HK-2 (cell line): Measurements from ENCODE around the gene ZNF423.

ENCODE experiments used
- DNase-seq: peaks from one replicate; pipeline ENCODE4 v3.0.0-alpha.2; 2018; ENCODE audit not compliant: unreplicated experiment

The ZNF423 gene

DNA sequence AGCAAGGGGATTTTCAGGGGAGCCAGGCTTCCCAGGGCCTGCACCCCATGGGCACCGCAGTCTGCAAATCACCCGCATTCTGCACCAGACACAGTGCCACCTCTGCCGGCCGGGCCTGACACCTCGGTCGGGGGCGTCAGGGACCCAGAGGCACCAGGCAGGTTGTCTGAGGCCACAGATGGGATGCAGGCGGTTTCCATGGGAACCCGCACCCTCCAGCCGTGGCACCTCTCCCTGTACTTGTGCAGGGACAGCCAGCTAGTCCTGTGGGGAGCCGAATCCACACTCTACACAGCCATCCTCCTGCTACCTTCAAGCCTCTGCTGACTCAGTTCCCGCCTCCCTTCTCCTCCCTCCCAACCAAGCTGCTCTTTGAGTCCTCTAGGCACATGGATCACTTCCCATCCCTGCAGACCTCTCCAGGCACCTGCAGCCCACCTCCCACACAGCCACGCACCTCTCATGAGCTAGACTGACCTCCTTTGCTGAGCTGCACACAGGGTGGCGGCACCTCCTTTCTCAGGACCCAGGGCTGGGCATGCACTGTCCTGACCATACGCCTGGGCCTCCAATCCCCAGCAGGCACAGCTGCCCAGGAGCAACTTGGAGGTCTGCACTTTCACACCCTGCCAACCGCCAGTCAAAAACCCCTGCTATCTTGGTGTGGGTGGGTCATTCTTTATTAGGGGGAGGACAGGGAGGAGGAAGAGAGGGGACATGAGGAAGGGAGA, 362.9 kb downstream of the ZNF423 start:
- no peak for DNase-seq

DNA sequence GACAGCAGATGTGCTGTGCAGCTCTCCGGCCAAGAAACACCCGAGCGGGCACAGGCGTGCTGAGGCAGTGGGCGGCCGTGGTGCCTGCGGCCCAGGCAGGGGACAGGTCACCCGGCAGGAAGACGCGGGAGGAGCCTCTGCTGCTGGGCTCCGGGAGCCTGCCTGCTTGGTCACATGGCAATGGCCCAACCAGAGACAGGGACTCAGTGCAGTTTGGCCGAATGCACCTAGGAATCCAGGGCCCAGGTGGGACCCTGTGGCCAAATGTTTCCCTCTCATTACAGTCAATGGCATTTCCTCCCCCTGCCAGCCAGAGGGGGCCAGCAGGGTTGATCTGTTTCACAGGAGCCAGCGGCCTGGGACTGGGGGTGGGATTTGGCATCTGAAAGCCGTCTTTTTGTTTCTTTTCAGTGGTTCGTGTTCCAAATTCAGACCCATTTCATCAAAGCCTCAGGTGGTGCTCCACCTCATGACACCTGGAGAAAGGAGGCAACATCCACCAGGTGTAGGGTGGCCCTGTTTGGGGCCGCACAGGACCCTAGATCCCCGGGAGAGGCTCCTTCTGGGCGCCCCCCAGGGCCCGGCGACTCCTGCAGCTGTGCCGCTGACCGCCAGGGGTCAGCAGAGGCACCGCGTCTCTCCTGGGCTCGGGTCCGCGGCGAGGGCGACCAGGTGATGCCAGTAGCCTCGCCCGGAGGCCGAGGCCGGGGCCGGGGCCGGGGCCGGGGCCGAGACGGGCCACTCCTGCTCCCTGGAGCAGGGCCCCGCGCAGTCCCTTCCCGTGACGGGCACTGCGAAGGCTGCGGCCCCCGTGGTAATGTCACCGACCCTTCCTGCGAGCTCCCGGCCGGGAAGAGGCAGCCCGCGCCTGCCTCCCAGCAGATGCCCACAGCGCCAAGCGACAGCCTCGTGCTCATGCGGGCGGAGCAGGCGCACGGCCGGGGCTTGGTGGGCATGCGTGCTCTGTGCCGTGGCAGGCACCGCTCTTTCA, 363.8 kb downstream of the ZNF423 start:
- peak; percentile 23 for DNase-seq

DNA sequence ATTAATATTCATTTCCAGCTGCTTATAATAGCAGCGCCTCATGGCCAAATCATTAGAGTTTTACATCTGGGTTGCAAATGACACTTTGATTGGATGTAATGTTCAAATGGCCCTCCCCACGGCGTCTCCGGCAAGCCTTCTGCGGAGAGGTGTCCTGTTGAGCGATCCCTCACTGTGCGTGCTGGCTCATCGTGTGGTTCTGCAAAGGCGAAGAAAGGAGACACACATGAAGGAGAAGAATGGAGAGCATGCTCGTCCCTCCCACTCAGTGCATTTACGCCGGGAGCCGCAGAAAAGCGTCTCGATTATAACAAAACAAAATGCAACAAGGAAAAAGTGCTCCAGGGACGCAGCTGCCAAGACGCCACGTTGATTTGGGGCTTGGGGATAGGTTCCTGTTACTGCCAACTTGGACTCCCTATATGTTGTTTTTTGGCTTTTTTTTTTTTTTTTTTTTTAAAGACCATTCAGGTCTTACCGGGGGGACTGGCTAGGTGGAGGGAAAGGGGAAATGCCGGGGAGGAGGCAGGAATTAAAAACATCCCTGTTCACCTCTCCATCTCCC, 364.7 kb downstream of the ZNF423 start:
- no peak for DNase-seq

DNA sequence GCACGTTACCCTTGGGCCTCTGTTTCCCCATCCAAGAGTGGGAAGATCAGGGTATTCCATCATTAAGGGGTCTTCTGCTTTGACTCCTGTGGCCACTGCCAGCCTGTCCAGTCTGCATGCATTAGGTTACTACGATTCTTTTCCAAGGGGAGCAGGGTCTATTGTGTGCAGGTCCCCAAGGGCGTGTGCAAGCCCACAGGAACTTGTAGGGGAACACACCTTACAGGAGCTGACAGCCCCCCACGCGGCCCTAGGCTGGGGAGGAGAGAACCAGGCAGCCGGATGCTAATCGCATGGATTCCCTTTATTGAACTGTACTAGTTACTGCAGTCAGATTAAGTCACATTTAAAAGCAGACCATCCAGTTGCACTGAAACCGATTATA, 365.6 kb downstream of the ZNF423 start:
- no peak for DNase-seq

DNA sequence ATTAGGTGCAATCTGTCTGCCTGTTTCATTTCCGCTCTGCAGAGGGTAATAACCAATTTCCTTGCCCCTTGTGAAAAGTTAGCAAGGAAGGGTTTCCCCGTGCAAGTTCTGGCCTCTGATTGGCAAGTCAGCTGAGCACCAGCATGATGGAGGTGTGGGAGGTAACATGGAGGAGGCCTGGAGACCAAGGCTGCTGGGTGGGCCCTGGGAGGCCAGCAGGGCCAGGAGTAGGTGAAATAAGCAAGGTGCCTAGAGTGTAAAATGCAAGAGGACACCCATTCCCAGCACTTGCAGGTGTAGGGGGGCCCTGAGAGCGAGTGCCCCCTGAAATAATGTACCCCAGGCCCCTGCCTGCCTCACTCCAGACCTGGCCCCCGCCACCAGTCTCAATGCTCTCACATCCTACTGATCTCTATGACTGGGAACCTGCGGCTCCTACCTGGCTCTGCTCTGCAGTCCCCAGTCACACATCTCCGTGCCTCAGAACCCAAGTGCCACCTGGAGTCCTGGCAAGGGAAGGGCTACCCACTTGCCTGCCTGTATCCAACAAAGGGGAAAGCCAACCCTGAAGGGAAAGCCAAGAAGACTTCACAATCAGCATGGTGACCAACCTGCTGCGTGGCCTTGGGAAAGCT, 366.1 kb downstream of the ZNF423 start:
- no peak for DNase-seq

DNA sequence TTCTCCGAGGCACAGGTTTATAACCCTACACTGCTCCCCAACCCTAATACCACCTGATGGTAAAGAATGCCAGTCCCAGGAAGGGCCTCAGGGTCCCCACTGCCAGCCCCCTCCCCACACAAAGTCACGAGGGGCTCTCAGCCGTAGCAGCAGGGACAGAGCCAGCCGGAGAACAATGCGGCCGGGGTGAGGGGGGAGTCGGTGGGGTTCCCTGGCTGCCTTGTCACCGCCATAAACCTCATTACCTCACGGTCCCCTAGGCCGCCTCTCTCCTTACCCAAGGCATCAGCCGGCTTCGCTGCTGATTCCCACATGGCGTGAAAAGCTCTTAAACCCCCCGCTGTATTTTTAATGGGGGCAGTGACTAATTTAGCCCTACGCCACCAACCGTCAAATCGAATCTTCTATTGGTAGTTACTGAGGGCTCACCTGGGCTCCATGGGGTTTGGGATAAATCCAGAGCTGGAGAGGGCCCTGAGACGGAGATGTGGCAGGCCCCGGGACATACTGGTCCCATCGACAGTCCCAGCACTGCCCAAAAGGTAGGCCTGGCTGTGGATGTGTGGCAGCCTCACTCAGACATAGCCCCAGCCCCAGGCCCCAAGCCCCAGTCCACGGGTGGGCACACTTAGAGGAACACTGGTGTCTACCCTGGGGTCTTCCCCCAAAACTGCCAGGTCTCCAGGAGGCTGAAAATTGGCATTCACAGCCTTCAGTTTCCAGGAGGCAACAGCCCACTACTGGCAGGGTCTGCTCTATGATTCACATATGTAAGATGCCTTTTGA, 367.0 kb downstream of the ZNF423 start:
- no peak for DNase-seq

DNA sequence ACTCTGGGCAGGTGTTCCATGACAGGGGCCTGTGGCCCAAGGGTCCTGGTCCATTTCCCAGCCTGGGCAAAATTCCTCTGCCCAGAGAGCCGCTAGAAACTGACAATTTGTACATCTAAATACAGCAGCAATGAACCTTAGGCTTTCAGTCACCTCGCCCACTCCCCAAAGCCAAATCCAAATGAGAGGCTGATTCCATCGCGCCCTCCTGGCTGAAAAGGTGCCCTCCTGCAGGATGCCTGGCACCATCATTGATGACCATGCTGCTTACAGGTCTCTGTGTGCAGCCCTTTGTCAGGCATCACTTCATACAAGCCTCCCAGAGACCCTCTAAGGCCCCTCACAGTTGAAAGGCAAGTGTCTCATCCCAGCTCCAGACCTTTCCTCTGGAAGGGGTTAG, 367.6 kb downstream of the ZNF423 start:
- no peak for DNase-seq

DNA sequence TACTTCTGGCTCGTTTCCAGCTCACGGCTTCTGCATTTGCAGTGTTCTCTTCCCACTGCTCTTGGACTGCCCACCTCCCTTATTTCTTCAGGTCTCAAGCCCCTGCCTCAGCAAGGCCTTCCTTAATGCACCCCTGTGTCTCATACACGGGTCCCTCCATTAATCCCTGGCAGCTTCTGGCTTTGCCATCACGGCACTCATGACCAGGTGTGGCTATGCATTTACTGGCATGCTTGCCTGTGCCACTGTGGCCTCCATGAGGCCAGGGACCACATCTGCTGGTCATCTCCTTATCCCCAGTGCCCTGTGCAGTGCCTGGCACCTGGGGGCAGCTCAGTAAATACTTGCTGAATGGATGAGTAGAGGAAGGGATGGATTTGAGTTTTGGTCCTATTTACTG, 368.2 kb downstream of the ZNF423 start:
- DNase-seq: no peak

DNA sequence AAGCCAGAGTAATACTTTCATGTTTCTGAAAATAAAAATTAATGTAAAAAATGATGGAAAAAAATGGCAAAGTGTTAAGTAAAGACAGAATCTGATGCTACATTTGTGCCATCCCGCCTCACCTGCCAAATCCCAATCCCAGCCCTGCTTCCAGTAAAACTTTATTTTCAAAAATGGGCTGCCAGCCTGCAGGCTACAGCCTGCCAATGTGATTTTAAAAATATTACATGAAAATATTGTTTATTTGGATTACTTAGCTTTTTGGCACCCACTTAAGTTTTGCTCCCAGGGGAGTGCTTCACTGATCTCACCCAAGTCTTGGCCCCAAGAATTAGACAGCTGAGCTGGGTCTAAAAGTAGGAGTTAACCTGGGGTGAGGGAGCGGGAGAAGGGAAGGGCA, 369.5 kb downstream of the ZNF423 start:
- no peak for DNase-seq

DNA sequence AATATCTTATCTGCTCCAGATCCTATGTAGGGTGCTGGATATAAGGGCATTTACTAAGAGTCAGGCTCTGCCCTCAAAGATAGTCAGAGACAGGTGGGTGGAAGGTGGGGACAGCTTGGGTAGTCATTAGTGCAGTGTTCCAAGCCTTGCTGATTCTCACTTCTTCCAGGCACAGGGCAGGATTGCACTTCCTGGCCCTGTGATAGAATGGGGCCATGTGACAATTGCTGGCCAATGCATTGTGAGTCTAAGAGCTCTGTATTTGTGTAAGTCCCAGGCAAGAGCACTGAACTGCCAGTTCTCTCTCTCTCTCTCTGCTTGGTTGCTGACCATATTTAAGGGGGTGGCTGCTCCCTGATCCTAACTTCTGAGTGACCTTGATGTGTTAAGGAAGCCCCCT, 370.2 kb downstream of the ZNF423 start:
- no peak for DNase-seq

DNA sequence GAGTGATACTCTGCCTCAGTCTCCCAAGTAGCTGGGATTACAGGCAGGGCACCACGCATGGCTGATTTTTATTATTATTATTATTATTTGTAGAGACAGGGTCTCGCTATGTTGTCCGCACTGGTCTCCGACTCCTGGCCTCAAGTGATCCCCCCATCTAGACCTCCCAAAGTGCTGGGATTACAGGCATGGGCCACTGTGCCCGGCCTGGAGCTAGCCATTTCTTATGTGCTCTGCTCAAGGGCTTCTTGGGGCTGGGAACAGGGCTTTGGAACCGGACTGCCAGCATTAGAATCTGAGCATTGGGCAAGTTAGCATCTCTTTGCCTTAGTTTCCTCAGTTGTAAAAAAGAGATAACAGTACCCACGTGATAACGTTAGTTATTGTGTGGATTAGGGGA, 371.0 kb downstream of the ZNF423 start:
- DNase-seq: no peak

DNA sequence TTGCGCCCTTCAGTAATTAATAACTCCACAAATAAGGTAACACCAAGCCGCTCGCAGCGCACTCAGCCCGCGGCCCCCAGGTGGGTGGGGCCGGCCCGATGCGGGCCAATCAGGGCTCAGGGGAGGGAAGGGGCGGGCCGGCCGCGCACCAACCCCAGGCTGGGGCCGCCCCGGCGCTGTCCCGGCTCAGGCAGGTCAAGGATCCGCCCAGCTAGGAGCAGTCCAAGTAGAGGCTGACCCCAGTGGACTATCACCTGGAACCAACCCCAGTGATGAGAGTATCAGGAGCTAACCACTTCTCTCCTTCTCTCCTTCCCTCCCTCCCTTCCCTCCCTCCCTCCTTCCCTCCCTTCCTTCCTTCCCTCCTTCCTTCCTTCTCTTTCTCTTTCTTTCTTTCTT, 371.5 kb downstream of the ZNF423 start:
- no peak for DNase-seq

DNA sequence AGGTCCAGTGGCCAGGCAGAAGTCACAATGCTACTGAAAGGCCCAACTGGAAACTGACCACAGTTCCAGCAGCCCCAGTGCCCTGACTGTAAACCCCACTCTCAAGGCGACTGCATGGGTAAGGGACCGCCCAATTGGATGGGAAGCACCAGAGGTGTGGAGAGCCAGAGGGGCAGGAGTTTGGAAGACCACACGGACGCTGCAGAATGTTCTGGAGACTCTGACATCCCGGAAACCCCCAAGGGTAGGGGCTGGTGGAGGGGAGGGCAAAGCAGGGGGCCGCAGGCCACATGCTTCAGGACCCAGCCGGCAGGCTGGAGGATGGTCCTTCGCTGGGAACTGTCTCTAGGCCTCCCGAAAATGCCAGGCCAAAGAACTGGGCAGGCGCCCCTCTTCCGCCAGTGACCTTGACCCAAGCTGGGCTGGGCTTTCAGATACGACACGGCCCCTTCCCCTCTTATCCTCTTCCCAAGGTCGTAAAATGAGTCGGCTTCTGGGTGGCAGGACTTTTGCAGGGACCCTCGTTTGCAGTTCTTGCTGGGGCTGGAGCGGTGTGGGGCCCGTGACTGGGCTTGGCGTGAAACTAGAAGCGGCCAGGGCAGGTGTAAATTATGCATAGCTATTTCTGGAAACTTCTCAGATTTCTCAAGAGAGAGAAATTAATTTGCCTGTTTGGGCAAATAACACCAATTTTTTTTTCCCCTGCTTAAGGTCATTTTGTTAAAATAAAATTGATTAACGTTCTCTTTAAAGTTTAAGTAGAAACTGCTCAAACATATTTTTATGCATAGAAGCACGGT, 372.1 kb downstream of the ZNF423 start:
- DNase-seq: no peak

DNA sequence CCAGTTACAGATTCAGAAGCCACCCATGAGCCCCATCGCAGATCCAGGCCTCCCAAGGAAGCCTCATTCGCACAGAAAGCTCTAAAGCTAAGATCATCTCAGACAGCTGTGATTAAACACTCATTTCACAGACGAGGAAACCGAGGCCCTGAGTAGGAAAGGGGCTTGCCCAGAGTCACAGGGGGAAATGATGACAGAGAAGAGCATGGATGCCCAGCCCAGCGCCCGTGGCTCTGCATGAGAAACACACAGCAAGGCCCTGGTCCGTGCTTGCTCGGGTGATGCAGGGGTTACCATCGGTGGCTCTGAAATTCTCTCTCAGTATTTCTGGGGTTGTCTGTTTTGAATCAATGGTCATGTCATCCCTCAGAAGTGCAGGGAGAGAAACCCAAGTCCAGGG, 372.7 kb downstream of the ZNF423 start:
- no peak for DNase-seq

DNA sequence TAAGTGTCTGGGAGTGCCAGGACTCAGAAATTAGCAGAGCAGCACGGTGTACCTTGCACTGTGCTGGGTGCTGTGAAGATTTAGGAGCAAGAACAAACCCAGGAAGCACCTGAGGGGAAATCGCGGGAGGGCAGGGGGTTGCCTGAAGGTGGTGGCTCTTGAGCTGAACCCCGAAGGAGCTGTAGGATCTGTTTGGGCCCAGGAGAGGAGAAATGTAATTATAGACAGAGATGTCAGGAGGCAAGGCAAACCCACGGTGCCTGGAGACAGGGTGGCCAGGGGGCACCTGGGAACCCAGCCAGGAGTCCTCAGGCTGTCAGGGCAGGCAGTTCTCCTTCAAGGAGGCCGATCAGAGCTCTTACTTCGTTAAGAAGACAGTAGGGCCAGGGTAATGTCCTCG, 373.2 kb downstream of the ZNF423 start:
- DNase-seq: no peak

DNA sequence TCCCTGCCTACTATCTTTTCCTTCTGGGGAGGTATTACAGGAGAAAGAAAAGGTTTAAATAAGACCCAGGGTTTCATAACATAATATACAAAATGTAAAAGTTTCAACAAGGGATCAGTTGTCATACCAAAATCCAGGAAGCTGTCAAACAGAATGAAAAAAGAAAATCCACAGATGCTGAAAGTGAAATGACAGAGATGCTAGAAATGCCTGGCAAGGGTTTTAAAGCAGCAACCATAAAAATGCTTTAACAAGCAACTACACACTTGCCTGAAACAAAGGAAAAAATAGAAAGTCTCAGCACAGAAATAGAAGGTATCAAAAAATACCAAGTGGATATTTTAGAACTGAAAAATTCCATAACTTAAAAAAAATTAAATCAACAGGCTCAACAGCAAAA, 377.3 kb downstream of the ZNF423 start:
- DNase-seq: no peak

DNA sequence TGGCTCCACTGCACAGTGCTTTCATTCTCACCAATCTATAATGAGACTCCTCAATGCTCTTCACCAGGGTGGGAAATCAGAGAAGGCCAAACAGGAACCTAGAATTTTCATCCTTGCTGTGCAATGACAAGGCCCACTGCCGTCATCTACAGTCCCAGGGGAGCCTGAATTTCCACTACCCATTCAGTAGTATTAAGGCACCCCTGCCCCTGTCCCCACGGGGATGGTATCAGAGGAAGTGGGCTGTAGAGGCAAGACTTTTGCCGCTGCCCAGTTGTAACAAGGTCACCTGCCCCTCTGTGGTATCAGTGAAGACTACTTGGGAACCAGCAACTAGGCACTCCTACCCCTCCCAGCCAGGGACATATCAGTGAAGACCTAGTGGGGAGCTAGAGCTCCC, 377.8 kb downstream of the ZNF423 start:
- DNase-seq: no peak

DNA sequence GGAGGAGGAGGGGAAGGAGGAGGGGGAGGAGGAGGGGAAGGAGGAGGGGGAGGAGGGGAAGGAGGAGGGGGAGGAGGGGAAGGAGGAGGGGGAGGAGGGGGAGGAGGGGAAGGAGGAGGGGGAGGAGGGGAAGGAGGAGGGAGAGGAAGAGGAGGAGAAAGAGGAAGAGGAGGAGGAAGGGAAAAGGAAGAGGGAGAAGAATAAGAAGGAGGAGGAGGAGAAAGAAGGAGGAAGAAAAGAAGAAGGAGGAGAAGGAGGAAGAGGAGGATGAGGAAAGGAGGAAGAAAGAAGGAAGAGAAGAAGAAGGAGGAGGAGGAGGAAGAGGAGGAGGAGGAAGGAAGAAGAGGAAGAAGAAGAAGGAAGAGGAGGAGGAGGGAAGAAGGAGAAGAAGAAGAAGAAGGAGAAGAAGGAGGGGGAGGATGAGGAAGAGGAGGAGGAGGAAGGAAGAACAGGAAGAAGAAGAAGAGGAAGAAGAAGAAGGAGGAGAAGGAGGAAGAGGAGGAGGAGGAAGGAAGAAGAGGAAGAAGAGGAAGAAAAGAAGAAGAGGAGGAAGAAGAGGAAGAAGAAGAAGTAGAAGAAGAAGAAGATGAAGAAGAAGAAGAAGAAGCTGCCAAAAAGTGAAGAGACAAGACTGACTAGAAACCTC, 378.5 kb downstream of the ZNF423 start:
- DNase-seq: no peak

DNA sequence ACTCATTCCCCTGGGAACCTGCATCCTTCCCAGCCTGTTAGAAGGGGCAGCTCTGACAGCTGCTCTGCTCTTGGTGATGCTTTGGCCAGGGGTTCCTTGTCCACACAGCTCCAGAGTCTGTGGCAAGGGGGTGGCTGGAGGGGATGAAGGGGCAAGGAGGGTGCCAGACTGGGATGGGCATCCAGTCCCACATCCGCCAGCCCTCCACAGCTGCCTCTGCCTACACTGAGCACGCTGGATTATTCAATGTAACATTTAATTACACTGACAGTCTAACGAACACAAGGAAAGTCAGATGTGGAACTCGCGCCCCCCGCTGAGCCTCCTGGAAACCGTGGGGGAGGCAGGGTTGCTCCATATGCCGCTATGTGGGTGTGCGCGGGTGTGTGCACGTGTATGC, 381.2 kb downstream of the ZNF423 start:
- DNase-seq: no peak

DNA sequence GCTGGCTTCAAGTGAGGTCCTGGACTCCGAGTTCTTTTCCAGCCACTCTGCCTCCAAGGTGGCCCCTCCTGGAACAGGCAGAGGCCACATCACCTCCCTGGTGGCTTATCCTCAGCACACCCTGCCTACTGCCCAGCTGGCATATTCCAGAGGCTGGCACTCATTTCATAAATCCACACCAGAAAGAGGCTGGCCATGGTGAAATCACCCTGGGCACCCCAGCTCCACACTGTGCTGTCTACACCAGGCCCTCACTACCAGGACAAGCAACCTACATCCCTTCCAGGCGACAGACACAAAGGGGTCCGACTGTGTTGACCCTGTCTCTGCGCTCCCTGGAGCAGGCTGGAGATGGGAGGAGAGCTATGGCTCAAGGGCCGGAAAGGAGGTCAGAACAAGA, 382.1 kb downstream of the ZNF423 start:
- no peak for DNase-seq
